Ishikawa (cell line): Measurements from ENCODE around the gene STRBP.

ENCODE experiments used
- CEBPB ChIP-seq: IDR thresholded peaks from 2 replicates; pipeline ENCODE4 v1.6.1; 2012
- MAX ChIP-seq: IDR thresholded peaks from 2 replicates; pipeline ENCODE4 v1.6.1; 2012
- NFIC ChIP-seq: IDR thresholded peaks from 2 replicates; pipeline ENCODE4 v1.6.1; 2012
- RAD21 ChIP-seq: IDR thresholded peaks from 2 replicates; pipeline ENCODE4 v1.6.1; 2012; ENCODE audit warnings: low read depth
- TCF12 ChIP-seq: IDR thresholded peaks from 2 replicates; pipeline ENCODE4 v1.6.1; 2012; ENCODE audit warnings: low read depth
- TEAD4 ChIP-seq: IDR thresholded peaks from 2 replicates; pipeline ENCODE4 v1.6.1; 2012
- YY1 ChIP-seq: IDR thresholded peaks from 2 replicates; pipeline ENCODE4 v1.6.1; 2012; ENCODE audit warnings: low read depth

DNA sequence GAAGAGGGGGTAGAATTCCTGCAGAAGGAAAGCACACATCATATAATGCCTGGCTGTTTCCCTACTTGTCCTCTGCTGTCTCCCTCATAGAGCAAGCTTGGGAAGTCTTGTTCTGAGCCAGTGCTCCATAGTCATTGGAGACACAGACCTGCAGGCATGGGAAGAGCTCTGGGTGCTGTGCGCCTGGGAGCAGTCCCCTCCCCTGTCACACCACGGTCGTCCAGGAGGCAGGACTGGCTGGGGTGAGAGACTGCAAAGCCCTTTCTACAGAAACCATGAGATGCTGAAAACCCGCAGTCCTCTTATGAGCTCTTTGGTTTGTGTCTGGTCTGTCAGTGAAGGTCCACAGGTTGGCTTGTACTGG is 170.3 kb downstream of the STRBP start:
- no peak for TF ChIP-seq RAD21
- TF ChIP-seq TCF12 = no peak
- TF ChIP-seq CEBPB = no peak
- no peak for TF ChIP-seq TEAD4
- TF ChIP-seq MAX = no peak
- TF ChIP-seq YY1 = no peak
- TF ChIP-seq NFIC = no peak
